Pulmonary artery endothelial cell (primary cell): Measurements from ENCODE around the gene ASCL2. TPM values are rescaled to one million over a fixed set of nuclear protein-coding genes. Genes with fewer than 3 reads are reported as not detected.

Experiments
- DNase-seq: peaks from one replicate; pipeline ENCODE4 v3.0.0-alpha.2; 2011; ENCODE audit warnings: low read depth, low spot score
- total RNA-seq: library from RNA; depleted of rRNA; stranded (reverse); fragments of >200 nt; gene quantifications from 2 replicates; pipeline ENCODE4 v1.2.3, GENCODE V29; 2014

The ASCL2 gene
- not detected in 2 replicates for total RNA-seq

GRCh38 chr11:2270322-2271076, at the start of gene ASCL2:
Gene ASCL2 (minus strand): TSS chr11:2270588. CDS start chr11:2270332, 256 bp downstream.
- DNase-seq = no peak

GRCh38 chr11:2319791-2320472, 49.5 kb upstream of the ASCL2 start:
- no peak for DNase-seq

- DNase-seq = no peak
Measured at GRCh38 chr11:2318707-2319106, 48.3 kb upstream of the ASCL2 start.

GRCh38 chr11:2318123-2318522, 47.7 kb upstream of the ASCL2 start:
- DNase-seq = no peak

GRCh38 chr11:2317354-2318050, 47.1 kb upstream of the ASCL2 start:
- DNase-seq = no peak

GRCh38 chr11:2316963-2317244, 46.5 kb upstream of the ASCL2 start:
- no peak for DNase-seq

- DNase-seq = no peak
Measured at GRCh38 chr11:2316169-2316962, 46.0 kb upstream of the ASCL2 start.

- DNase-seq = no peak
Measured at GRCh38 chr11:2315395-2316168, 45.2 kb upstream of the ASCL2 start.

- no peak for DNase-seq
Measured at GRCh38 chr11:2314525-2315394, 44.4 kb upstream of the ASCL2 start.

- no peak for DNase-seq
Measured at GRCh38 chr11:2314136-2314524, 43.7 kb upstream of the ASCL2 start.

- DNase-seq = no peak
Measured at GRCh38 chr11:2313051-2313951, 42.9 kb upstream of the ASCL2 start.

GRCh38 chr11:2312232-2313042, 42.0 kb upstream of the ASCL2 start:
- no peak for DNase-seq

GRCh38 chr11:2311353-2312133, 41.2 kb upstream of the ASCL2 start:
- no peak for DNase-seq

- DNase-seq = no peak
Measured at GRCh38 chr11:2310786-2311352, 40.5 kb upstream of the ASCL2 start.

- no peak for DNase-seq
Measured at GRCh38 chr11:2310073-2310785, 39.8 kb upstream of the ASCL2 start.
